Central memory CD4-positive, alpha-beta T cell (primary cell): ENCODE data around the gene CTNNA1.

ENCODE experiments used
- DNase-seq: peaks from one replicate; pipeline ENCODE4 v3.0.0; 2022

CTNNA1 gene

GRCh38 chr5:138869038-138869437 lies 115.8 kb downstream of the CTNNA1 start:
- no peak for DNase-seq

- DNase-seq: no peak
These were observed 116.7 kb downstream of the CTNNA1 start for GRCh38 chr5:138869763-138870500.

- DNase-seq: no peak
These were observed 117.4 kb downstream of the CTNNA1 start for GRCh38 chr5:138870611-138871010.

GRCh38 chr5:138872841-138873465 lies 119.7 kb downstream of the CTNNA1 start:
- DNase-seq: no peak

- no peak for DNase-seq
These were observed 120.4 kb downstream of the CTNNA1 start for GRCh38 chr5:138873466-138874221.

- DNase-seq: no peak
These were observed 121.0 kb downstream of the CTNNA1 start for GRCh38 chr5:138874241-138874640.

GRCh38 chr5:138874771-138875551 lies 121.7 kb downstream of the CTNNA1 start, which contains the start of gene LRRTM2:
Gene LRRTM2 (minus strand): TSS chr5:138875335. CDS start chr5:138874911, 424 bp downstream.
- no peak for DNase-seq

- DNase-seq: no peak
These were observed 122.3 kb downstream of the CTNNA1 start for GRCh38 chr5:138875552-138875875.

- DNase-seq: no peak
These were observed 122.7 kb downstream of the CTNNA1 start for GRCh38 chr5:138875946-138876345.

- DNase-seq: no peak
These were observed 123.6 kb downstream of the CTNNA1 start for GRCh38 chr5:138876811-138877210.

- no peak for DNase-seq
These were observed 125.4 kb downstream of the CTNNA1 start for GRCh38 chr5:138878437-138879235.

GRCh38 chr5:138883211-138883610 lies 130.0 kb downstream of the CTNNA1 start:
- DNase-seq: no peak

- no peak for DNase-seq
These were observed 130.9 kb downstream of the CTNNA1 start for GRCh38 chr5:138884094-138884493.

GRCh38 chr5:138884554-138884953 lies 131.3 kb downstream of the CTNNA1 start:
- no peak for DNase-seq

- no peak for DNase-seq
These were observed 136.8 kb downstream of the CTNNA1 start for GRCh38 chr5:138889994-138890393.

- DNase-seq: no peak
These were observed 137.4 kb downstream of the CTNNA1 start for GRCh38 chr5:138890644-138891043.

- no peak for DNase-seq
These were observed 142.7 kb downstream of the CTNNA1 start for GRCh38 chr5:138895918-138896317.

- DNase-seq: no peak
These were observed 145.1 kb downstream of the CTNNA1 start for GRCh38 chr5:138898299-138898698.

GRCh38 chr5:138898742-138899141 lies 145.5 kb downstream of the CTNNA1 start:
- DNase-seq: no peak

- DNase-seq: no peak
These were observed 147.2 kb downstream of the CTNNA1 start for GRCh38 chr5:138900281-138900965.

- DNase-seq: no peak
These were observed 148.5 kb downstream of the CTNNA1 start for GRCh38 chr5:138901716-138902115.
